Measurements from ENCODE around the gene NR4A2.

GRCh38 chr2:156352911-156353310 is 20.4 kb upstream of the NR4A2 start:
- no peak for TF ChIP-seq CTCF (IDR thresholded peaks at IDR 0.05; ENCODE audit: poor library complexity)
- no peak for TF ChIP-seq EZH2 (IDR thresholded peaks at IDR 0.05; ENCODE audit: borderline replicate concordance)

Data from hepatocyte (in vitro differentiated cells).